Measurements from ENCODE around the gene FUNDC1.

- TF ChIP-seq EGR1 (IDR thresholded peaks at IDR 0.05), result no peak
- no peak for TF ChIP-seq TEAD4 (IDR thresholded peaks at IDR 0.05)
- no peak for TF ChIP-seq TAF1 (IDR thresholded peaks at IDR 0.05; ENCODE audit: low read depth)
- no peak for TF ChIP-seq EP300 (IDR thresholded peaks at IDR 0.05; ENCODE audit: borderline replicate concordance)
- no peak for TF ChIP-seq MAX (IDR thresholded peaks at IDR 0.05)
- TF ChIP-seq RAD21 (IDR thresholded peaks at IDR 0.05; ENCODE audit: low read depth), result no peak
- TF ChIP-seq CEBPB (IDR thresholded peaks at IDR 0.05), result no peak
- no peak for TF ChIP-seq CREB1 (IDR thresholded peaks at IDR 0.05; ENCODE audit: low read depth)
- no peak for TF ChIP-seq YY1 (IDR thresholded peaks at IDR 0.05; ENCODE audit: low read depth)
- TF ChIP-seq USF1 (IDR thresholded peaks at IDR 0.05), result no peak
- TF ChIP-seq ZBTB7A (IDR thresholded peaks at IDR 0.05; ENCODE audit: low read depth), result no peak
- TF ChIP-seq NFIC (IDR thresholded peaks at IDR 0.05), result no peak
- no peak for TF ChIP-seq REST (IDR thresholded peaks at IDR 0.05; ENCODE audit: low read depth)
Observed at GRCh38 chrX:44506678-44507077, 36.0 kb downstream of the FUNDC1 start.
